GM18873 (cell line): ENCODE measurements around the gene UNC119B.

Experiments
- ATAC-seq: cut with Tn5 transposase; IDR thresholded peaks from one replicate; pipeline ENCODE4 v1.9.1; 2021; ENCODE audit warnings: mild to moderate bottlenecking, moderate library complexity, moderate number of reproducible peaks; ENCODE audit not compliant: unreplicated experiment, low FRiP score

Gene UNC119B

DNA sequence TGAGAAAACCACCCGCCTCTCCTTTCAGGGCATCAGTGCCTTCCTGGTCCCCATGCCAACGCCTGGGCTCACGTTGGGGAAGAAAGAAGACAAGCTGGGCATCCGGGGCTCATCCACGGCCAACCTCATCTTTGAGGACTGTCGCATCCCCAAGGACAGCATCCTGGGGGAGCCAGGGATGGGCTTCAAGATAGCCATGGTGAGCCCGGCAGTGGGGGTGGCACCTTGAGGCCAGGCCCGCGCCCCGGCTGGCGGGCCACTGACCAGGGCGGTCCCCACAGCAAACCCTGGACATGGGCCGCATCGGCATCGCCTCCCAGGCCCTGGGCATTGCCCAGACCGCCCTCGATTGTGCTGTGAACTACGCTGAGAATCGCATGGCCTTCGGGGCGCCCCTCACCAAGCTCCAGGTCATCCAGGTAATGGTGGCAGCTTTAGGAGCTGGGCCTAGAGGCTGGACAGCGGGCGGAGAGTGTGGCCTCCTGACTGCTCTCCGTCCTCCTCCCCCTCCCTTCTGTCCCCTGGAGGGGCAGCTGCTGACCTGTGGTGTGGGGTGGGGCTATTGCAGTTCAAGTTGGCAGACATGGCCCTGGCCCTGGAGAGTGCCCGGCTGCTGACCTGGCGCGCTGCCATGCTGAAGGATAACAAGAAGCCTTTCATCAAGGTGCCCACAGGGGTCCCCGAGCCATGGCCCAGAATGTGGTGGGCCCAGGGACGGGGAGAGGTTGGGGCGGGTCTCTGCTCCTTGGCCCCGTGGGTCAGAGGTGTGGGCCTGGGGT, 28.2 kb downstream of the UNC119B start:
- ATAC-seq: no peak

DNA sequence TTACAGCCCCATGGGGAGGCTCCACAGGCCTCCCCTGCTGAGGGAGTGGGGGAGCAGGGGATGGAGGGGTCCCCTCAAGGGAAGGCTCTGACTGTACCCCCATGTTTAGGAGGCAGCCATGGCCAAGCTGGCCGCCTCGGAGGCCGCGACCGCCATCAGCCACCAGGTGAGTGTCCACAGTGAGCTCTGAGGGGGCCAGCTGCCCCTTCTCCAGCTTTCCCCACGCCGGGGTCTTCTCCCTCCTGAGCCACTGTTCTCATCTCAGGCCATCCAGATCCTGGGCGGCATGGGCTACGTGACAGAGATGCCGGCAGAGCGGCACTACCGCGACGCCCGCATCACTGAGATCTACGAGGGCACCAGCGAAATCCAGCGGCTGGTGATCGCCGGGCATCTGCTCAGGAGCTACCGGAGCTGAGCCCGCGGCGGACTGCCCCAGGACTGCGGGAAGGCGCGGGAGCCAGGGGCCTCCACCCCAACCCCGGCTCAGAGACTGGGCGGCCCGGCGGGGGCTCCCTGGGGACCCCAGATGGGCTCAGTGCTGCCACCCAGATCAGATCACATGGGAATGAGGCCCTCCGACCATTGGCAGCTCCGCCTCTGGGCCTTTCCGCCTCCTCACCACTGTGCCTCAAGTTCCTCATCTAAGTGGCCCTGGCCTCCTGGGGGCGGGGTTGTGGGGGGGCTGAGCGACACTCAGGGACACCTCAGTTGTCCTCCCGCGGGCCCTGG, 28.9 kb downstream of the UNC119B start:
- no peak for ATAC-seq

DNA sequence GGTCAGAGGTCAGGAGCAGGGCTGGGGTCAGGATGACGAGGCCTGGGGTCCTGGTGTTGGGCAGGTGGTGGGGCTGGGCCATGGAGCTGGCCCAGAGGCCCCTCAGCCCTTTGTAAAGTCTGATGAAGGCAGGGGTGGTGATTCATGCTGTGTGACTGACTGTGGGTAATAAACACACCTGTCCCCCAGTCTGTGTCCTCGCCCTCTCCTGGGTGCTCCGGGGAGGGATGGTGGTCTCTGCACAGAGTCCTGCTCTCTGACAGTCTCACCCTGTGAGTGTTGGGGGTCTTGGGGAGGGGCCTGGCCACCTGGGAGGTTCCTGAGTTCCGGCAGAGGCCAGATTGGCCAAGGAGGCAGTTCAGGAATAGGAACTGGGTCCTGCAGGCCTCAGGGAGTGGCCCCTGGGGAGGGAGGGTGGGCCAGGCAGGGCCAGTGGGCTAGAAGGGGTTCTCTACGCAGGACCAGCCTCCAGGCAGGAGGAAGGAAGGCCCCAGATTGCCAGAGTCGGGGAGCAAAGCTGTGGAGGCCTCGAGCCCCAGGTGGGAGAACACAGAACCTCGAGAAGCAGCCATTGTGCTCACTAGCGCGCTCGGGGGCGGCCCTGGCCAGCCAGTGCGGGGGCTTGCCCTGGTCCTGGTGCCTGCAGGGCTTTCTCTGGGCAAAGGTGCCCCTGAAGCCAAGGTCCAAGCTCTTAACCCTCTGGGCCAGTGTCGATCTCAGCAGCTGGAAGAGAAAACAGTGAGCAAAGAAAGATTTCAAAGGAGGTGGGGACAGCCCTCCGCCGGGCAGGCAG, 29.8 kb downstream of the UNC119B start:
- ATAC-seq: no peak

DNA sequence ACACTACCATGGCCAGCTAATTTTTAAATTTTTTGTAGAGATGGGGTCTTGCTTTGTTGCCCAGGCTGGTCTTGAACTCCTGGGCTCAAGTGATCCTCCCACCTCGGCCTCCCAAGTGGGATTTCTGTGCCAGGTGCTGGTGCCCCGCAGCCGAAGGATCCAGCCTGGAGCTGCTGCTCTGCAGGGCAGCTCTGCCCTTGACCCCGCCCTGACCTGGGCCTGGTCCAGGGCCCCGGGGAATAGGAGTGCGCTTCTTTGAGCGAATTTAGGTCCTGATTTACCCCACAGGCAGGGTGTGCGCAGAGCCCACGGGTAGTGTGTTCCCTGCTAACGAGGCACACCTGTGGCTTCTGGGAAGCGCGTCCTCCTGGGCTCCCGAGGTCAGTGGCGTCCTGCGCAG, 30.6 kb downstream of the UNC119B start:
- no peak for ATAC-seq

DNA sequence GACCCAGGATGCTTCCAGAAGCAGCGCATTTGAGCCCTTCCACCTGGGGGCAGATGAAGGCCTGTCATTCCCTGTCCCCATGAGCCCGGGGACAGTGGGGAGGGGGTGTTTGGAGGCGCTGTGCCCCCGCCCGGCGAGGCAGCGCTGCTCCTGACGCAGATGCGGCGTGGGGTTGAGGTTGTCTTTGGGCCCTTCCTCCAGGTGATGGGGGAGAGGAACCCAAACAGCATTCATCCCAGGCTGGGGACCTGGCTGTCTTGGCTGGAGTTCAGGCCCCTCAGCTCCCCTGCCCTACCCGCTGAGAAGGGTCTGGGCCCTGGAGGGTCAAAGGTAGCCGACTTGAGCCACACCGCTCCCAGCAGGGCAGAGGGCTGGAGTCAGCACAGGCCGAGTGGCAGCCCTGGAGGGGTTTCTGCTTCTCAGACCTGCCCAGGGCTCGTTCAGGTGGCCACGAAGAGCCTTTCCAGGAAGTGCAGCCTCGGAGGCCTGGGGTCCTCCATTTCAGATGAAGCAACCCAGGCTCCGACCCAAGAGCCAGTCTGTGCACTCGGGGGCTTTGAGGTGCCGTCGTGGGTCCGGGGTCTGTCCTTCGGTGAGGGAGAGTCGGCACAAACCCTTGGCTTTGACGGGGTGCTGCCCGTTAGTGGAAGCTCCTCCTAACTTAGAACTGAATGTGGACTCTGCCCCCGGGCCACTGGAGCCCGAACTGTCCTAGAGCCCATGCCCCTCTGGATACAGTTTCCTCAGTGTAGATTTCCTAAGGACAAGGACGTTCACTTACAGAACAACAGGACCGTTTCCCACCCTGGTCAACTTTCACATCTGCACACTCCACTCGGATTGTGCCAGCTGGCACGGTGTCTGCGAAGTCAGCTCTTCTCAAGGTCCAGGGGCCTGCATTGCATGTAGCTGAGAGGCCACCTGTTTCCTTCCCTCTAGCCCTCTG, 31.5 kb downstream of the UNC119B start:
- no peak for ATAC-seq

DNA sequence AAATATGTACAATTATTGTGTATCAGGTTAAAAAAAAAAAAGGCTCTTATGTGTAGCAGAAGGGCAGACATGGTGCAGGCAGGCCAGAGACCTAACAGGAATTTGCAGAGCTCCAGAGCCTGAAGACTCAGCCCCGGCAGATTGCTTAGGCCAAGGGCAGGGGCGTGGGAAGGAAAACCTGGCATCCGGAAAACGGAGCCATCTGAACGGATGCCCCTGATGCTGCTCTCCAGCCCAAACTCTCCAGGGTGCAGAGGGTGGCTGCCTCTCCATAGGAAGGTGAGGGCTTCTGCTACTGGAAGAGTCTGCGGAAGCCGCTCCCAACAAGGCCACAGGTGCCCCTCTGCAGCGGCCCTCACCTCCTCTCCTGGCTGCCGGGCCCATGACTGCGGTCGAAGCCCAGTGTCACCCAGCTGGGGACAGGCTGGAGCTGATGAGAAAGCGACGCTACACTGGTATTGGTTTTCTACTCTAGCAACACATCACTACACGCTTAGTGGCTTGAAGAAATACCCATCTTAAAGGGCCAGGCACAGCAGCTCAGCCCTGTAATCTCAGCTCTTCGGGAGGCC, 34.8 kb downstream of the UNC119B start:
- no peak for ATAC-seq

DNA sequence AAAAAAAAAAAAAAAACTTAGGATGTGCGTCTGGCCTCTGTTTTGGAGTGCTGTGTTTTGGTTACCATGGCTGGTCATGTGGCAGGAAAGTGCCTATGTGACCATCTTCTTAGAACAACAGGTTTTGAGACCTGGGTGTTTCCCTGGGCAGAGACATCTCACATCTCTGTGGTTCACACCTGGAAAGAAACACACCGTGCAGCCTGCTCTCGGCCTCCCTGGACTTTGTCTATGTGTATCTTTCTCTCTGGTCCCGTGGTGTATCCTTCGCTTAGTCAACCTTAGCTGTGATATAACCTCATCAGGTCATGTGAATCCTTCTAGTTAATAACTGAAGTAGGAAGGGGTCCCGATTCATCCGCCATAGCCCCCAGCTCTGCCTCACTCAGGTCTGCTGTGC, 38.0 kb downstream of the UNC119B start:
- no peak for ATAC-seq

DNA sequence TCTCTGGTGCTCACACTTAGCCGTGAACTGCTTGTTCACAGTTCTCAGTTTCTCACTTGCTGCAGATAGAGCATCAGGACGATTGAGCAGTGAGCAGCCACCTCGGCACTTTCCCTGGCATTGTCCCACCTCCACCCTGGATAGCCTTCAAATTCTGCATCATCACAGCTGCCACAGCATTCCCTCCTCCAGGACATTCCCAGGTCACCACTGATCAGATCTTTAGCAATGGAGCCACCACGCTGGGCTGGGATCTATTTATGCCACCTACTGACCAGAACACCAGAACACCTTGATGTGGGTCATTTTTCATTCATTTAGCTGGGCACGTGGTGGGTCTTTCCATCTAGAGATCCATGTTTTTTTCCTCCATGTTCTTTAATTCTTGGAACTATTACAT, 39.0 kb downstream of the UNC119B start:
- no peak for ATAC-seq

DNA sequence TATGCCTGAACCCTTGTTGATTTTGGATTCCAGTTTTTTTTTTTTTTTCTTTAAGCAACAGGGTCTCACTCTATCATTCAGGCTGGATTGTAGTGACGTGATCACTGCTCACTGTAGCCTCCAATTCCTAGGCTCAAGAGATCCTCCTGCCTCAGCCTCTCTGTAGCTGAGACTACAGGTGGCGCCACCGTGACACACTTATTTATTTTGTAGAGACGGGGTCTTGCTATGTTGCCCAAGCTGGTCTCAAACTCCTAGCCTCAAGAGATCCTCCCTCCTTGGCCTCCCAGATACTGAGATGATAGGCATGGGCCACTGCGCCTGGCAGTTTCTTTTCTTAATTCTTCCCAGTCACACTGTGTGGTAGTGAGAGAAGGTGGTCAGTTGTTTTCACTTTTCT, 40.5 kb downstream of the UNC119B start:
- ATAC-seq: no peak

DNA sequence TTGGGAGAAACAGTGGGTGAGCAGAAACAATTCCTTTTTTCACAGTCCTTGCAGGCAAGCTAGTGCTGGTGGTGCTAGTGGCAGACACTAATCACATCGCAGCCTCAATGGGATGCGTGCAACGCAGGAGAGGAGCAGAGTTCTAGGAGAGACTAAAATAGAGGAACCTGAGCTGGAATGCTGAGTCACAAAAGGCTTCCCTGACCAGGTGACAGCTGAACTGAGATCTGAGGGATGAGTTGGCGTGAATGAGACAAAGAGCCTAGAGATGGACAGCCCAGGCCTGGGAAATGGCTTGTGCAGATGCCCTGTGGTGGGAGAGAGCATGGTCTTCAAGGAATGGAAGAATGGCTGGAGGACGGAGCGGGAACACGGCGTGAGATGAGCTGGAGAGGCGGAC, 41.1 kb downstream of the UNC119B start:
- ATAC-seq: no peak

DNA sequence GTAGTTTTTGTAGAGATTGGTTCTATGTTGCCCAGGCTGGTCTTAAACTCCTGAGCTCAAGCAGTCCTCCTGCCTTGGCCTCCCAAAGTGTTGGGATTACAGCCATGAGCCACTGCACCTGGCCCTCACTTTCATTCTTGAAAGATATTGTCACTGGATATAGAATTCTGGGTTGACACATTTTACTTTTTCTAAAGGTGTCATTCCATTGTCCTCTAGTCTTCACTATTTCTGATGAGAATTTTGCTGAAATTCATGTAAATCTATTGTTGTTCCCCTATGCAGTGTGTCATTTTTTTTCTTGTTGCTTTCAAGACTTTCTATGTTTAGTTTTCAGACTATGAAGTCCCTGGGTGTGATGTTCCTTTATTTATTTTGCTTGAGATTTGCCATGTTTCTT, 44.5 kb downstream of the UNC119B start:
- ATAC-seq: no peak

DNA sequence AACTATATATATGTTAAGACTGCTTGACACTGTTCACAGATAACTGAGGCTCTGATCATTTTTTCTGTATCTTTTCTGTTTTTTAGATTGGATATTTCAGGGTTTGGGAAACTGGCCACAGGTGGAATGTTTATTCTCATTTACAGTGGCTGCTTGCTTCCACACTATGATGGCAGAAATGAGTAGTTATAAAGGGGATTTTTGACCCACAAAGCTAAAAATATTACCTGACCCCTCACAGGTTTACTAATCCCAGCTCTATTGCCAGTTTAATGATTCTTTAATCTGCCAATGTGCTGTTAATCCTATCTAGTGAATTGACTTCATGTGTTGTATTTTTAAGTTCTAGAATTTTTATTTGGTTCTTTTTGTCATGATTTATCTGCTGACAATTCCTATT, 45.0 kb downstream of the UNC119B start:
- ATAC-seq: no peak

DNA sequence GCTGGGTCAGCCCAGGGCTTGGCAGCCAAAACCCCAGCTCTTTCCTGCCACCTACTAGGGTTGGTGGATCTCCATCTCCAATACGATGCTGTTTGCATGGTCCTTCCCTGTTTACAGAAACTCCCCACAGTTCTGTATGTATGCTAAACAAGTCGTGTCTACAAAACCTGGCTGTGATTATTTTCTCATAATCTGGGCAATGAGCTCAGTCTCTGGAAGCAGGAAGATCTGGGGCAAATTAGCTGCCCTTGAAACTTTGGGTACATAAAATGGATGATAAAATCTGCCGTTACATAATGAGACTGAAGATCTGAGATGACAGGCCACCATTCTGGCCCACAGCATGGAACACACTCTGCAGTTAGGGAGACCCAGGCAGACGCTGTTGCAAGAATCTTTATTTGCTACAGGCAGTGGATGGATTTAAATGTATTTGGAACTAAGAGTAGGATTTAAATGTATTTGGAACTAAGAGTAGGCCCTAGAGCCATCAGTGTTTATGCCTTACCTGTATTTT, 47.0 kb downstream of the UNC119B start:
- no peak for ATAC-seq

DNA sequence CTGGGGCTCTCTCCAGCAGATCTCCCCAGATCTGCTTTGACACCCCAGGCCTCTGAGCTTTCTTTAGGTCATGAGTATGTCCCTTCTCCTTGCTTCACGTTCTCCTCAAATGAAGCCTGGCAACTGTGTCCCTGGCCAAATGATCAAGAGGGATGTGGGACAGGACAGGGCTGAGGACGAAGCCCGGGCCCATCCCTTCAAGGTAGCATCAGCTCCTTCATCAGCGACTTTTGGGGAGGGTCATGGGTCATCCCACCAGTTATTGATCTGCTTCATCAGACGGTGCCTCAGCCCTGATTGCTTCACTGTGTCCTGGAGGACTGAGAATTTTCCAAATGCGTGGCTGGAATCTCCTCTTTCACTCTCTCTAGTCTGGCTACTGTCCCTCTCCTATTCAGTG, 47.7 kb downstream of the UNC119B start:
- no peak for ATAC-seq

DNA sequence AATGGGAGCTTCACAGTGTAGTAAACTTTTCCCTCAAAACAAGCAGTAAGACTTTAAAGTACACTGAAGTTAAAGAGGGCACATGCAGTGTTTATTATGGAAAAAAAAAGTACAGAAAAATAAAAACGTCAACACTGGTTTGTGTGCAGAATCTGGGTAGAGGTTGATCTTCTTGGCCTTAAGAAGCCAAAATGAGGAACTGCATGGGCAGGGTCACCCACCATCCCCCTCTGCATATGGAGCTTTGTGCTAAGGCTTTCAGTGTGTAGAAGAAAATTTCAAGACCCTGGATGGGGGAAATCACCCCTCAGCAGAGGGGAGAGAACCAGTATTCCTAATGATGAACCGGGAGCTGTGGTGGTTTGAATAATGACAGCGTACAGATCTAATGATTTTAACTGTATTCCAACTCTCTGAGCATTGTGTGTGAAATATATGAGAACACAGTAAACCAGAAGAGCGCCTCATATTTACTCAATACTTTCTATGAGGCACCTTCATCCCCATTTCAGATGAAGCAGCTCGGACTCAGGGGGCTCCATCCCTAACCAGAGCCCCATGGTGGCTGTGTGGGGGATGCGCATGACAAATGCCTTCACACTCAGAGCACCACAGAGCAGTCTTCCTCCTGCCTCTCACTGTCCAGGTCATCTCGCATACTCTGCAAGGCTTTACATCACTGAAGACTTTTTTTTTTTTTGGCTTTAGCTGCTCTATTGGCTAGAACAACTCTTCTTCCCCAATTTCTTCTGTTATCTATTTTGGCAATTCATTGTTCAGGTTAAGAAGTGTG, 48.7 kb downstream of the UNC119B start:
- no peak for ATAC-seq

DNA sequence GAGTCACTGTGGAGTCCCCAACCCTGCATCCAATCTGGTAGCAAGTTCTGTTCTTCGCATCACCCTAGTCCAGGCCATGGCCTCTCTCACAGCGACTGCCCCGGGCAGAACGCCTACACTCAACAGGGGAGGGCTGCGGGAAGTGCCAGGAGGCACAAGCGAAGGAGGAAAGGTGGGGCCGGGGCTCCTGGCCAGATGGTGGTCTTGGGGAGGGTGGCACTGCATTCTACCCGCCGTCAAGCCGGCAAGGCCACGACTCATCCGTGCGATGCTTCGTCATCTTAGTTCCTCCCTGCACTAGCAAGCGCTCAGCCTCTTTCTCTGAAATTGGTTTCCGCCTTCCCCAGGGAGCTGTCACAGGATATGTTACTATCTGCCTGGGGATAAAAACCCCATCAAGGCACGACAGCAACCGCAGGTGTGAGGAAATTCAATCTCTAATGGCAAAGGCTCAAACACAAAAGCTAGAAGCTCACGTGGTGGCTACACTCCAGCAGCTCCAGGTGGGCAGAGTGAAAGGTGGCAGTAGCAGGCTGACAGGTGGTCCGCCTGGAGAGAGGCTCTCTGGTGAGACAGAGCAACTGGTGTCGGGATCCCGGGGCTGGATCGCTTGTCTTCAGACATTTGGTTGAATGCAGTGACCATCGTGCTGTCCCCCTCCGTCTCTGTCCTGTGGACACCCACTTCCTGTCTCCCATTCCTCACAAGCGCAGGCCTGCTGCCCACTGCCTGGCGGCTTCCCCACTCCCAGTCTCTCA, 49.5 kb downstream of the UNC119B start:
- no peak for ATAC-seq

DNA sequence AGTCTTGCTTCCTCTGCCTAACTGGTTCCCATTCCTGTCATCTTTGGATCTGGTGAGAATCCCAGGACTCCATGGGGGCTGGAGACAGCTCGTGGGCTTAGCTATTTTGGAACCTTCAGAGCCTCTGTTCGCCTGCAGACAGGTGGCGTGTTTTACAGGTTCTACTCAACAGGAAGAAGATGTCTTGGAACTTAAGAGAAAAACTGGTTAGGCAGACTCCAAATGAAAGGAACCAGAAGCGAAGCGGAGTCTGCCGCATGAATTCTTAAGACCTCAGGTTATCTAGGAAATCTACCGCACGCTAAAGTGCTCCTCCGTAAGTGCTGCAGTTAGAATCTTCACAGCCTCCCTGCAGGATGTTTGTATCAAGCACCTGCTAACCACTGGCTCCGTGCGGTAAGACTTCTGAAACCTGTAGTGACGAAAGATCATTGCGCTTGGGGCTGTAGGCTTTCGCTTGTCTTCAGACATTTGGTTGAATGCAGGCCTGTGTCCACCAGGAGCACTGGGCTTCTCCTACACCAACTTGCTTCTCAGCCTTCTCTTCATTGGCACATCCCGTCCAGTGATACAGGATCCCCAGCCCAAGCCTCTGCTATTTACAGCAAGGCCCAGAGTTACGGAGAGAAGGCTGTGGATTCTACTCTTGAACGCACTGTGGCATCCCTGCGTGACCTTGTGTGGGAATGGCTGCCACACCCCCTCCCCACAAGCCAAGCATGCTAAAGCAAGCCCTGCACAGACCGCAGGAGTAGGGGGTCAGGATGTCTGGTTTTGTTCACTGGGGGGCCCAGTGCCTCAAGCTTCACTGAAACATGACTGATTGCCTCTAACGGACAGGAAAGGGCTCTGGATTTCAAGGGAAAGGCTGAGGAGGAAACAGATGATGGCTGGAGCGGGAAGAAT, 50.3 kb downstream of the UNC119B start:
- no peak for ATAC-seq
